Tongue (tissue), 1 donor: ENCODE results near the gene TMED3. TPM values are rescaled to one million over a fixed set of nuclear protein-coding genes. Genes with fewer than 3 reads are reported as not detected.

Experiments used
- total RNA-seq: library from RNA; depleted of rRNA; stranded (reverse); fragments of >200 nt; gene quantifications from one replicate; pipeline ENCODE4 v1.2.3, GENCODE V29; 2014

Gene TMED3
- total RNA-seq, 1 donor from 2014 or later = 41.3 TPM

Other genes with a start within 250 kb of the TMED3 start
- 0.31 TPM for gene RASGRF1, start 220.3 kb upstream of the TMED3 start, total RNA-seq
- 0.21 TPM for gene ANKRD34C, start 28.4 kb upstream of the TMED3 start, total RNA-seq
- 0.82 TPM for gene MINAR1, start 121.2 kb downstream of the TMED3 start, total RNA-seq